Stimulated activated CD8-positive, alpha-beta memory T cell treated with anti-CD3 and anti-CD28 coated beads, Interleukin-12 subunit alpha, Interleukin-12 subunit beta, amount 100 ng/mL, for 24 hours (primary cell): Measurements from ENCODE around the gene DPP10.

Source experiments
- DNase-seq: peaks from one replicate; pipeline ENCODE4 v3.0.0-alpha.2; 2020; ENCODE audit errors: extremely low read depth

DPP10 gene

GRCh38 chr2:115568643-115569042 is 1126.2 kb downstream of the DPP10 start:
- no peak for DNase-seq

- no peak for DNase-seq
These were observed 1127.1 kb downstream of the DPP10 start for GRCh38 chr2:115569547-115569946.

GRCh38 chr2:115572746-115573145 is 1130.3 kb downstream of the DPP10 start:
- no peak for DNase-seq

GRCh38 chr2:115573756-115574155 is 1131.3 kb downstream of the DPP10 start:
- no peak for DNase-seq

GRCh38 chr2:115574667-115575066 is 1132.2 kb downstream of the DPP10 start:
- DNase-seq, result no peak

- no peak for DNase-seq
These were observed 1138.3 kb downstream of the DPP10 start for GRCh38 chr2:115580784-115581183.

GRCh38 chr2:115584507-115584906 is 1142.1 kb downstream of the DPP10 start:
- DNase-seq, result no peak

GRCh38 chr2:115596659-115597375 is 1154.4 kb downstream of the DPP10 start:
- DNase-seq, result no peak

GRCh38 chr2:115603285-115603684 is 1160.8 kb downstream of the DPP10 start:
- no peak for DNase-seq

- DNase-seq, result no peak
These were observed 1163.9 kb downstream of the DPP10 start for GRCh38 chr2:115606350-115606749.

GRCh38 chr2:115609978-115610377 is 1167.5 kb downstream of the DPP10 start:
- no peak for DNase-seq

GRCh38 chr2:115610888-115611287 is 1168.4 kb downstream of the DPP10 start:
- DNase-seq, result no peak

GRCh38 chr2:115624332-115624731 is 1181.9 kb downstream of the DPP10 start:
- no peak for DNase-seq

GRCh38 chr2:115634578-115634977 is 1192.1 kb downstream of the DPP10 start:
- no peak for DNase-seq

- DNase-seq, result no peak
These were observed 1193.0 kb downstream of the DPP10 start for GRCh38 chr2:115635430-115635829.

- no peak for DNase-seq
These were observed 1207.3 kb downstream of the DPP10 start for GRCh38 chr2:115649731-115650130.

- DNase-seq, result no peak
These were observed 1208.4 kb downstream of the DPP10 start for GRCh38 chr2:115650827-115651226.

GRCh38 chr2:115652652-115653051 is 1210.2 kb downstream of the DPP10 start:
- no peak for DNase-seq

- DNase-seq, result no peak
These were observed 1211.9 kb downstream of the DPP10 start for GRCh38 chr2:115654362-115654761.

- DNase-seq, result no peak
These were observed 1235.7 kb downstream of the DPP10 start for GRCh38 chr2:115678129-115678528.

- no peak for DNase-seq
These were observed 1241.9 kb downstream of the DPP10 start for GRCh38 chr2:115684345-115684744.

- no peak for DNase-seq
These were observed 1249.0 kb downstream of the DPP10 start for GRCh38 chr2:115691409-115691808.

- DNase-seq, result no peak
These were observed 1252.2 kb downstream of the DPP10 start for GRCh38 chr2:115694651-115695050.

GRCh38 chr2:115733190-115733775 is 1290.8 kb downstream of the DPP10 start:
- DNase-seq, result no peak
